Lung microvascular endothelial cell (primary cell): Measurements from ENCODE around the gene ZSCAN29. TPM values are rescaled to one million over a fixed set of nuclear protein-coding genes. Genes with fewer than 3 reads are reported as not detected.
A peak's percentile ranks its signal among the peaks of the same experiment; 100 is the strongest.
"Not testable (repeated sequence)": the region's sequence is repeated elsewhere in the genome, so short reads cannot be mapped to it uniquely, and the experiment has no call there.

Experiments used
- DNase-seq, 2 donors: peaks; one replicate each; pipeline versions ENCODE4 v3.0.0 to v3.0.0-alpha.2; 2010; ENCODE audit warnings: low read depth in 2 of 2
- total RNA-seq: library from RNA; depleted of rRNA; stranded (reverse); fragments of >200 nt; gene quantifications from 2 replicates; pipeline ENCODE4 v1.2.1, GENCODE V29; 2014

The ZSCAN29 gene
- total RNA-seq = 11.1 and 16.1 TPM in 2 replicates

DNA sequence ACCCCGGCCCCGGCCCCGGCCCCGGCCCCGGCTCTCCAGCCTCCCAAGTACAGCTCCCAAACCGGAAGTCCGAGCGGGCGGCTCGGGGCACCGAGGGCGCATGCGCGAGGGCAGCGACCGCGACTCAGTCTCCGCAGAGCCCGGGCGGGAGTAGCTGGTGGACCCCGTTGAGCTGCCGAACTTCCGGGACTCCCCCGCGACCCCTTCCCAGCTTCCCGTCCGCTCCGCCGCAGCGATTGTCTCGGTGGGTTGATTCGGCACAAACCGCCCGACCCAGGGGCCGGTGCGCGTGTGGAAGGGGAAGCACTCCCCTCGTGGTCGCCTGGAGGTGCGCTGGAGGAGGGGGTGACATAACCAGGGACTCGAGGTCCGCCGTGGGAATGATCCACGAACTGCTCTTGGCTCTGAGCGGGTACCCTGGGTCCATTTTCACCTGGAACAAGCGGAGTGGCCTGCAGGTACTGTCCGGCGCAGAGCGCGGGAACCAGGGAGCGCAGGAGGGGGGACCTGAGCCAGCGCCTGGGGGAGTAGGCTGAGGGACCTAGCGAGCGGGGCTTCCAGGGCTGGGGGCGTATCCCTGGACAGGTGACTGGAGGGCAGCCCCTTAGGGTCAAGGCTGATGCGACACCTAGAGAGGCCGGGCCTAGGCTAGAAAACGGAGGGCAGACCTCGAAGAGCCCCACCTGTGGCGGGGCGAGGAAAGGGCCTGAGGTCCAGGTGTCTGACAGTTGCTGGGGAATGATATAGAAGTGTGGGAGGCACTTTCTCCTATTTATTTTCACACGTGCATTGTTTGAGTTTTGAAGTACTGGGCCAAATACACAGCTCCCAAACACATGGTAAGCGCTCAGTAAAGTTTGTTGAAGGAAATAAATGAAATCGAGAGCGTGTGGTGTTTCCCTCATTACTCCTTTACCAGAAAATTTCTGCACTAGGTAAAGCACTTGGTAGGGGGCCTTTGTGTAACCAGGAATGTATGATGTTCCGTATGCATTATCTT is at the start of gene ZSCAN29, which contains the start of gene TUBGCP4:
TSS of gene ZSCAN29 (minus strand) at position 69 of the 1,000 bp plus-strand sequence. CDS start 1,130 bp downstream, outside the sequence.
TSS of gene TUBGCP4 (plus strand) at position 127 of the 1,000 bp plus-strand sequence. CDS start at position 381, 254 bp downstream.
- peak; percentile 72 to 77 for DNase-seq

DNA sequence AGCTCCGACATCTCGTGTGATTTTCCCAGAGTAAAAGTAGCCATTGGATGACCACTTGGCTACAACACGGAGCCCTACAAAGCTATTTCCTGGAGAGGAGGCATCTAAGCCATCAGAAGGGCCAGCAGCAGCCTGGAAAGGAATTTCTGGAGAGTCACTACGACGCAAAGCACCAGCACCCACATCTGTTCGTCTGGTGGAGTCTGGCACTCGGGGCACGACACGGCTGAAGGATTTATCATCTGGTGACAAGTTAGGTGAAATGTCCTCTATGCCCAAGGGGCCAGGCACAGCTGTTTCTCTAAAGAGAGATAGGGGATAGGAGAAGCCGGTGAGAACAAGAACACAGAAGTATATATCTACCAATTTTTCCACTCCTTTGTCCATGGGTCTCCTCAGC is 49.6 kb upstream of the ZSCAN29 start:
- no peak for DNase-seq

DNA sequence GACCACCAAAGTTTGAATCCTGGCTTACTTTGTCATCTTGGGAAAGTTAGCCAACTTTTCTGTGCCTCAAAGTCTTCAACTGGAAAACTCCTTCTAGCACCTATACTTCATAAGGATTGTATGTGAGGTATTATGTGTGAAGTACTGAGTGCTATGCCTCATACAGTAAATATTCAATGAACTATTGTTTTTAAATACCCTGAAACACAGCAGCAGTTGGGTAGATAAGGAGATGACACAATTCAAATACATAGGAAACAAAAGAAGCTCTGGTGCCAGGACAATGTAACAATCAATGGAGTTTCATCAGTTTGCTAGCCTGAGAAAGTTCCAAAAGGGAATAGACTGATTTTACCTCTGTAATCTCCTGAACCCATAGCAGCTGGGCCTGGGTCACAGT is 43.4 kb upstream of the ZSCAN29 start:
- DNase-seq = peak in 1 of 2 donors; percentile 24

DNA sequence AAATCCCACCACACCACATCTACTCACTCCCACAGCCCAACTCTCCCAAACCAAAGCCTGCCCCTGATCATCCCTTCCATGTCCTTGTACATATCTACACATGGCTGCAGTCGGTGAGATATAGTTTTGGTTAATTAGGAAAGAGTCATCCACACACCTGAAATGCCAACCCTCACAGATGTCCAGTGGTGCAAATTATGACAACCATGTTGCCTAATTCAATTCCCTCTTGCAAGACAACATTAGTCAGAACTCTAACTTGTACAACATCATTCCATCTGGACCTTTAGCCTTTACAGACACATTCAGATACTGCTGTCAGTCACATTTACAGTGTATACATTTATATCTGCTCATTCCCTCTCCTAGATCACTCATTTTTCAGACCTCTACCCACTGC is 41.3 kb upstream of the ZSCAN29 start:
- no peak for DNase-seq

DNA sequence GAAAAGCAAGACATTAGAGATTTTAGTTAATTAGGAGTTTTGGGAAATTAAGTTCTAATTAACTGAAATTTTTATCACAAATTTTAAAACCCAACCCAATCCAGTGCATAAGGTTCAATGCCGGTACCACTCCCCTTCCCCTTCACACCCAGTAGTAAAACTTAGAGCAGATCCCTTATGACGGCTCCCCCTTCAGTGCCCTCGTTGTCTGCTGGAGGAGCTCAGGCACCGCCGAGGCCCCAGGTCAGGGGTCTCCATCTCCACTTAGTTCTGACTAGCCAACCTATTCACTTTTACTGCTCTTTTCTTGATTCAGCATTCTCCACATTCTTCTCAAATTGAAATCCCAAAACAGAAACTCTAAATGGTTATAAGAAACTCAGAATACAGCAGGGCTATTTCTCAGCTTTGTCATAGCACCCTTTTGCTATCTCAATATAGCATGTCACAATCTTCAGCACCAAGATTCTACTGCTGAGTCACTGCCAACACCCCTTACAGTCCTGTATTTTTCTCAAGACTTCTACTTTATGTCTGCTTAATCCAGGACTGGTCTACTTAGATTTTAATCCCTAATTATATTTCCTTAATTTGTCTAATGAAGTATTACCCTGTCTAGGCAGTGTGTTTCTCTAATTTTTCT is 39.9 kb upstream of the ZSCAN29 start:
- DNase-seq = no peak

DNA sequence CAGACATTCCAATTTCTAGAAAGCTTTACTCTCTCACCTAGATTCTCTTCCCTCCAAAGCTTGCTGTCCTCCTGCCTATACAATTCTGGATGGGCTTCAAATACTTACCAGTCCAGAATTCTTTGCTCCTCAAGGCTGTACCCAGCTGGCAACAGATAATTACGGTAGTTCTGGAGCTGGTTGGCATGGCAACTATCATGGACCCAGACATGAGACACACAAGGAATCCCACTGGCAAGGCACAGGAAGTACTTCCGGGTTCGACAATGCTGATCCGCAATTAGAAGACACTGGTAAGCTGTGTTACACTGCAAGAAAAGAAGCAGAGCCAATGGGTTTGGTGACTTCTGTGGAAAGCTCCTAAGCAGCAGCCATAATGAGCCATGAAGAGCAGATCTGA is 37.9 kb upstream of the ZSCAN29 start:
- no peak for DNase-seq

DNA sequence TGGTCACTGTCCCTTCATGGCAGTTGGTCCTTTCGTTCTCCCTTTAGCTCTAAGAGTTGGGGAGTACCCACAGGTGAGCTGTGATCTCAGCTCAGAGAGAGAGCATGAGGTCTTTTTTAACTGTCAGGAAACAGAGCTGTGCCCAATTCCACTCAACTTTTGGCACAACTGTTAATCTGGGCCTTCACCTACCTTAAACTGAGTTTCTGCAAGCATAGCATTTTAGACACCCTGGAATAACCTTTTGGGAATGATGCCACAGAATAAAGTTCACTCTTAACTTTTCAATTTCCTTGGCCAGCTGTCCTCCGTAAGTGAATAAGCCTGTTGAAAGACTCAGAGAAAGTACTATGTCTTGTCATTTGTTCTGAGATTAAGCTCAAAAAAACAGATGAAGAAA is 36.0 kb upstream of the ZSCAN29 start:
- DNase-seq = no peak

DNA sequence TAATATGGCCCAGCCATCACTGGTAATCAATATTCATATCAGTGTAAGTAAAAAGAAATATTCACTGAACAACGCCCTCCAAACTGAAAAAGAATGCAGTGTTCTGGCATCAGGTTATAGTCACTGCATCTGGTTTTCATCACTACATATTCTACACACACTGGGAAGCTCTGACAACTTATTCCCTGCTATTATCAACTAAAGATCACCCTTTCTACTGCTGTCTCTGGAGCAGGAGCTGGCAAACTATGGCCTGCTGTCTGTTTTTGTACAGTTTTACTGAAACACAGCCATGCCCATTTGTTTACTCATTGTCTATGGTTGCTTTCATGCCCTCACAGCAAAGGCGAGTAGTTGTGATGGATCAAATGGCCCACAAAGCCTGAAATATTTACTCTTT is 35.3 kb upstream of the ZSCAN29 start:
- peak in 1 of 2 donors; percentile 1 for DNase-seq

DNA sequence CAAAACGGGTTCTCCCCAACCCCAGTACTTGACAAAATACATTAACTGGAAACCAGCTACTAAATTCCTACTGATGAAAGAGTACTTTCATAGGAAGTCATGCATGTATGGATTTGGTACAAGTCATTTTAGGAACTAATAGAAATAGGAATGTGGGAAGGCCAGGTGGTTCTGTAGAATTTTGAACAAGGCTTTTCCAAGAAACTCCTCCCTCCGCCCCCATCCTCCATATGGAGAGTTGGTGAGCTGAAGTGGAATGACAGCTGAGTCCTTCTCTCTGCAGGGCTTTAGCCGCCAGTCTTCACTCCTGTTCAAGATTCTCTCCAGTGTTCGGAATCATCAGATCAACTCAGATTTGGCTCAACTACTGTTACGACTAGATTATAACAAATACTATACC is 33.3 kb upstream of the ZSCAN29 start:
- no peak for DNase-seq

DNA sequence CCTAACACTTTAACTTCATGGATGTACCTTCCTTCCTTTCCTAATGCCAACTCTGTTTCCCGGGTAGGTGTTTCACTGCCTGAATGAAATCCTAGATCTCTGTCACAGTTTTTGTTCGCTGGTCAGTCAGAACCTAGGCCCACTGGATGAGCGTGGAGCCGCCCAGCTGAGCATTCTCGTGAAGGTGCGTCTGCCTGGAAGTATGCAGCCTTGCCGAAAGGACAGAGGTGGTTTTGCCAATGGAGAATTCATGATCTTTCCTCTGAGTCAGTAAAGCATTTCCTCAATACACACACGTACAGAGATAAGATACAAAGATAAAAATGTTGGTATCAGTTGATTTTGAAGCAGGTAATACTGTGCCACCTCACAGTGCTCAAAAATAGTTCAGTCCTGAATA is 32.8 kb upstream of the ZSCAN29 start:
- DNase-seq = no peak

DNA sequence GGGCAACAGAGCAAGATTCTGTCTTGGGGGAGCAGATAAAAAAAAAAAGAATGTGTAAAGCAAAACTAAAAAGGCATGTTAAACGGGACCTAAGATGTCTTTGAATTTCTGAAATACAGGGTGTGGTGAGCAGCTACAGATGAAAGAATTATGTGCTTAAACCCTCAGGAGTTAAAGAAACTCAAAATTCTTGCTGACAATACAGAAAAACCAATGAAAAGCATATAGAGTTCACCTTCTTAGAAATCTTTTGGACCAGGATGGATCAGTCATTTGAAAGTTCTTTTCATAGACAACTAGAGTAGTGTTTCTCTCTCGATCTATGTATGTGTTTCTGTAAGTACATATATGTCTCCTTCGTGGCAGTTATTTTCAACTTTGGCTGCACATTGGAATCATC is 31.4 kb upstream of the ZSCAN29 start:
- no peak for DNase-seq

DNA sequence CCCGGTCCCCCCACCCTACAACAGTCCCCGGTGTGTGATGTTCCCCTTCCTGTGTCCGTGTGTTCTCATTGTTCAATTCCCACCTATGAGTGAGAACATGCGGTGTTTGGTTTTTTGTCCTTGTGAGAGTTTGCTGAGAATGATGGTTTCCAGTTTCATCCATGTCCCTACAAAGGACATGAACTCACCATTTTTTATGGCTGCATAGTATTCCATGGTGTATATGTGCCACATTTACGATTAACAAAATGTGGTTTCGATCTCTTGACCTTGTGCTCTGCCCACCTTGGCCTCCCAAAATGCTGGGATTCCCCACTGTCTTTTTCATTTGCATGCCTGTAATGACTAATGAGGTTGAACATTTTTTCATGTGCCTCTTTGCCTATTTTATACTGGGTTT is 22.7 kb upstream of the ZSCAN29 start:
- not testable (repeated sequence) for DNase-seq

DNA sequence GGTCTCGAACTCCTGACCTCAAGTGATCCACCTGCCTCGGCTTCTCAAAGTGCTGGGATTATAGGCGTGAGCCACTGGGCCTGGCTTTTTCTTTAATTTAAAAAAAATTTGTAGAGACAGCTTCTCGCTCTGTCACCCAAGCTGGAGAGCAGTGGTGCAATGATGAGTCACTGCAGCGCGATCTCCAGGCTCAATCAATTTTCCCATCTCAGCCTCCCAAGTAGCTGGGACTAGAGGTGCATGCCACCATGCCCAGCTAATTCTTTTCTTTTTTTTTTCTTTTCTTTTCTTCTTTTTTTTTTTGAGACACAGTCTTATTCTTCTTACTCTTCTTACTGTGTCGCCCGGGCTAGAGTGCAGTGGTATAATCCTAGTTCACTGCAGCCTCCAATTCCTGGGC is 19.9 kb upstream of the ZSCAN29 start:
- DNase-seq = no peak

DNA sequence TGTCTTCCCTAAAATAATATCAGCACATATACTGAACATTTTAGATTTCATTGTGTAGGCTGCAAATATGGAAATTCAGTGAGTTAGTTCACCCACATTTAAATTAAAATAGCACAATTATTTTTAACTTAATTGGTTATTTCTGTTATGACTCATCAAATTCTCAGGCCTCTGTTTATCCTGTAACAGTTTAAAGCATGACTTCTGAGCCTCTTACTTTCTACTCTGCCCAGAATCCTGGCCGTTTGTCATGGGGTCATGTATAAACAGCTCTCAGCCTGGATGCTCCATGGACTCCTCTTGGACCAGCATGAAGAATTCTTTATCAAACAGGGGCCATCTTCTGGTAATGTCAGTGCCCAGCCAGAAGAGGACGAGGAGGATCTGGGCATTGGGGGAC is 12.2 kb upstream of the ZSCAN29 start:
- DNase-seq = peak in 1 of 2 donors; percentile 31

DNA sequence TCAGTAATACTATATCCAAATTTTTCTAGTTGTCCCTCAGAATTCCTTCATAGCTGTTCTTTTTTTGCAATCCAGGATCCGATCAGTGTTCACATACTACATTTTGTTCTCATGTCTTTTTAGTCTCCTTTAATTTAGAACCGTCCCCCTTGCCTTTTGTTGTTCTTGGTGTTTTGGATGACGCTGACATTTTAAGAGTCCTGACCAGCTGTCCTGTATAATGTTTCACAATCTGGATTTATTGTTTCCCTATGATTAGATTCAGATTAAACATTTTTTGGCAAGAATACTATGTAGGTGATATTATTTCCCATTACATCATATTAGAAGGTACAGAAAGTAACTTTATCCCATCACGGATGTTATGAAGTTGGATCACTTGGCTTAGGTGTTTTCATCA is 11.5 kb upstream of the ZSCAN29 start:
- DNase-seq = no peak

DNA sequence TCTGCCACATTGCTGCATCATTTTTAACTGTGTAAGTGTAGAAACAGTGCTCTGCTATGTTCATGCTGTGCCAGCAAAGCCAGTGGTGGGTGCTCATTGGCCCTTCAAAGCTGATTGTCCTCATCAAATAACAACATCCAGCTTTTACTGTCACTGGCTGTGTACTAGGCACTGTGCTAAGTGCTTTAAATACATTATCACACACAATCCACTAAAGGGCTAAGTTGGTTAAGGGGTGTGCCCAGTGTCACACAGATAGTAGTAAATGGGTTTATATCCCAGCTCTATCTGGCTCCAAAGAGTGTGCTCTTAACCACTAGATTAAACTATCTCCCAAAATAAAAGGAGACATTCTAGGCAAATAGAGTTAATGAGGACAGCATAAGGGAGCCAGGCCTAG is 7.8 kb upstream of the ZSCAN29 start:
- DNase-seq = no peak

DNA sequence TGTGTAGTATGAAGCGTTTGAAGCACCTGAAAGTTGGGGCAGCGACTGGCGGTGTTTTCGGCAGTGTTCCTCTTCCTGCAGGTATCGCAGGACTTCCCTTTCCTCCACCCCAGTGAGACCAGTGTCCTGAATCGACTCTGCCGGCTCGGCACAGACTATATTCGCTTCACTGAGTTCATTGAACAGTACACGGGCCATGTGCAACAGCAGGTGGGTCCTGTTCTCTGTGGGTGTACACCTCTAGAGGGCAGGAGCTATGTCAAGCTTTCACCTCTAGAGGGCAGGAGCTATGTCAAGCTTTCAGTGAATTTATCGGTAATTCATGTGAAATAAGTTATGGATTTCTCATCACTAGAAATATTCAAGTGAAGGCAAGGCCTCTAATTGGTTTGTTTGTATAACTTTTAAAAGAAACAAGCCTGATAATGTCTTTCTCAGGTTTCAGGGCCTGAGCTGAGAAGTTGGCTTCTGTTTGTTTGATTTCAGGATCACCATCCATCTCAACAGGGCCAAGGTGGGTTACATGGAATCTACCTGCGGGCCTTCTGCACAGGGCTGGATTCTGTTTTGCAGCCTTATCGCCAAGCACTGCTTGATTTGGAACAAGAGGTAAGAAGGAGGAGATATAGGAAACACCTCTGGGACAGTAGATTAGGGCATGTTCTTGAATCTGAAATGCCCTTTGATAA is 5.3 kb upstream of the ZSCAN29 start:
- peak; percentile 43 to 46 for DNase-seq

DNA sequence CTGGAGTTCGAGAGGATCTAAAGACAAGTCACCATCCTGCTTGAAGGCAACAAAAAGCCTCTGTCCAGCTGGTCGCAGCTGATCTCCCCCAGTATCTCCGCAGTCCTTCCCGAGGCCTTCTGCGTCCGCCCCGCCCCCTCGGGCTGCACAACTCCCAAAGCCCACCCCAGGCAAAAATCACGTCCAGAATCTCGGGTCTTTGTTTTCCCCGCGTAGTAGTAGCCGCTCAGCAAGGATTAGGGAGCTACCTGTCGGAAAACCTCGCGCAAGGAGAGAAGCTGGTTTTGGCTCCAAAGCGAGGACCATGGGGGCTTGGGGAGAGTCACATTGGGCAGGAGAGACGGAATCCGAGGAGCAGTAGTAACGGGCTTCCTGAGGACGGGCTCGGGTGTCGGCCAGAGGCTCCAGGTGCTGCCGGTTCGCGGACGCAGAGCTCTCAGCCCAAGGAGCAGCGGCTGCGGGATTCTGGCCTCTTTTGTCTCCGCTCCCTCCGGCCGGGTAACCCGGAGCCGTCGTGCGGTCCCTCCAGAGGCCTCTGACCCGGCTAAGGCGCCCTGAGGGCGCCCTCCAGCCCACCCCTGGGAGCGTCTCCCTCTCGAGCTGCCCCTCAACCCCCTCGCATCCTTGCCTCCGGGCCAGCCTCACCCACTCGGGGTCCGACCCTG is 401 bp downstream of the ZSCAN29 start:
- DNase-seq = peak; percentile 23 to 34

DNA sequence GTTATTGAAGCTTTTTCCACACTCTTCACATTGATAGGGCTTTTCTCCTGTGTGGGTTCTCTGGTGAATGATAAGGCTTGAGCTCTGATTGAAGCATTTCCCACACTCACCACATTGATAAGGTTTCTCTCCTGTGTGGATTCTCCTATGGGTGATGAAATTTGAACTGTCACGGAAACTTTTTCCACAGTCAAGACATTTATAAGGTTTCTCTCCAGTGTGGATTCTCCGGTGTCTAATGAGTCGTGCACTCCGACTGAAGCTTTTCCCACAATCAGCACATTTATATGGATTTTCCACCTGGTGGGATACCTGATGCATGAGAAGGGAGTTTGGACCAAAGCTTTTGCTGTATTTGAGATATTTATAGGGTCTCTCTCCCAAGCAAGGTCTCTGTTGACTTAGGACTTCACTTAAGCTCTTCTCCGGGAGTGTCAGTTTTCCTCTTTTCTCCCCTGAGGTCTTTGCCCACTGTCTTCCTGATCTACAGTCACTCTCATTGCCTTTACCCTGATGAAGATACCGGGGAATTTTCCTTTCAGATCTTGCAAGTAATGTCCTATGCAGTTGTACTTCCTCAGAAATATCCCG is 9.4 kb downstream of the ZSCAN29 start:
- DNase-seq = no peak

DNA sequence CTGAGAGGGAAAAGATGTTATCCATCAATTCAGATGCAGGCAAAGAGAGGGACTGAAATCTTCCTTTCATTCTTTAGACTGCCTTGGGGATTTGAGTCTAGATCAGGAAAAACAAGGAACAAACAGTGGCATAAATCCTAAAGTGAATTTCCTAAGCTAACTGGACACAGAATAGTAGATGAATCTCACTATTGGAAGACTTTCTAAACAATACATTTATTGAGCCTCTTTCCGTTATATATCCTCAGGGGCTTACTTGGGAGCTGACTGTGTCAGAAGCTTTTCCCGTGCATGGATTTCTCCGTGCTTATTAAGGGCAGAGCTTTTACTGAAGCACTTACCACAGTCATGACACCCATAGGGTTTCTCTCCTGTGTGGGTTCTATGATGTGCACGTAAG is 10.0 kb downstream of the ZSCAN29 start:
- no peak for DNase-seq
